ENCODE data around the gene MAPK4. TPM values are rescaled to one million over a fixed set of nuclear protein-coding genes. Genes with fewer than 3 reads are reported as not detected.

Gene MAPK4
- total and polyA plus RNA-seq, 10 of the 15 experiments (the other 5 are each of a cell fraction or from before 2014, with no cell fraction given), result 0.03 to 0.11 (median 0.06) TPM; not detected in 4

DNA sequence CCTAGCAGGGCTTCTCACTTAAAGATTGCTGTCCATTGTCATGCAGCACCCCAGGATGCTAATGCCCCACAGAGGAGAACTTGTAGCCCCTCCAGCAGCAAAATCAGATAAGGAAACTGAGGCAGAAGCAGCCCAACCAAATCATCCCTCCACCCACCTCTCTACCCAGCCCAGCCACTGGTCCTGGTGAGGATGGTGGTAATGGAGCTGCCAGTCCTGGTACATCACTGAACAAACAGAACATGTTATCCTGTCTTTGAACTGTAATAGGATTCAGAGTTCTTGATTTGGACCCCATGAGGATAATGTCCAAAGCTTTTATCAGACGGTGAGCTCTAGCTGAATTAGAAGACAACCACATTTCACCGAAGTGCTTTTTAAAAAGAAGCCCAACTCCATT lies 146.8 kb downstream of the MAPK4 start:
- Histone ChIP-seq H3K4me1 (ENCODE audit: control insufficient read depth, insufficient read depth, low read length) (no peaks in the 10 kb centered on the region), H3K9ac (ENCODE audit: control insufficient read depth, insufficient read depth, low read length) (no peak overlapping the region), H2AFZ (ENCODE audit: control insufficient read depth, low read depth, low read length) (no peak overlapping the region), H3K27me3 (replicated peaks in 1 of 2; ENCODE audit: control insufficient read depth in 2 of 2, insufficient read depth in 2 of 2, low read length in 1 of 2) (no peaks in the 10 kb centered on the region), H3K4me2 (ENCODE audit: control insufficient read depth, insufficient read depth) (no peak overlapping the region), H4K20me1 (ENCODE audit: control insufficient read depth, insufficient read depth) (no peaks in the 10 kb centered on the region), H3K36me3 (ENCODE audit: control insufficient read depth in 2 of 2, insufficient read depth in 2 of 2, low read length in 1 of 2) (no peaks in the 10 kb centered on the region), H3K9me3 (replicated peaks; ENCODE audit: control insufficient read depth, insufficient read depth, low read length) (no peaks in the 10 kb centered on the region), H3K79me2 (ENCODE audit: control insufficient read depth, insufficient read depth, low read length) (no peaks in the 10 kb centered on the region), H3K4me3 (no peak overlapping the region), H3K27ac (ENCODE audit: control insufficient read depth, insufficient read depth) (no peak overlapping the region)
- SMC1A ChIA-PET (ENCODE audit: uncharacterized antibody, unreplicated experiment), result no interaction called here
- intact Hi-C loops (cut with micrococcal nuclease; ENCODE audit: unreplicated experiment) (no loop called here), in situ Hi-C loops (cut with MboI) (no loop called here)
- ATAC-seq (no peak), DNase-seq (ENCODE audit: low read depth, low spot score) (no peak), FAIRE-seq (no peak)
- POLR2A ChIA-PET, result no interaction called here
- no TSS peak for BruUV-seq (replicated peaks)
- 38% methylated on average over 2 of the region's 2 CpGs for WGBS (ENCODE audit: insufficient coverage, insufficient replicate concordance, low lambda C conversion rate, missing lambda C conversion rate)
- CTCF ChIA-PET, result no interaction called here
- RAD21 ChIA-PET (ENCODE audit: unreplicated experiment), result no interaction called here
- TF ChIP-seq PAX8 (IDR thresholded peaks at IDR 0.05) (no peak), ZNF384 (IDR thresholded peaks at IDR 0.05; ENCODE audit: borderline replicate concordance, low read depth, low read length) (no peak), RELA (IDR thresholded peaks at IDR 0.05; ENCODE audit: borderline replicate concordance, partially characterized antibody) (no peak), BCLAF1 (IDR thresholded peaks at IDR 0.05) (no peak), CEBPZ (IDR thresholded peaks at IDR 0.05; ENCODE audit: low read depth, low read length) (no peak), PML (IDR thresholded peaks at IDR 0.05; ENCODE audit: low read length) (no peak), SUZ12 (IDR thresholded peaks at IDR 0.05; ENCODE audit: unreplicated experiment) (no peak), CUX1 (IDR thresholded peaks at IDR 0.05; ENCODE audit: insufficient replicate concordance, low read depth, low read length) (no peak), CHD1 (IDR thresholded peaks at IDR 0.05; ENCODE audit: low read depth, low read length) (no peak), FOXK2 (IDR thresholded peaks at IDR 0.05) (no peak), JUNB (IDR thresholded peaks at IDR 0.05) (no peak), FOXM1 (IDR thresholded peaks at IDR 0.05; ENCODE audit: low read depth, low read length) (no peak), MYB (IDR thresholded peaks at IDR 0.05; ENCODE audit: borderline replicate concordance, low read depth, low read length) (no peak)

All from GM12878 (cell line).